RKO (cell line): Measurements from ENCODE around the gene HARS2.
"Not testable (repeated sequence)": the region's sequence is repeated elsewhere in the genome, so short reads cannot be mapped to it uniquely, and the experiment has no call there.

ENCODE experiments used
- DNase-seq: peaks from one replicate; pipeline ENCODE4 v3.0.0-alpha.2; 2016; ENCODE audit warnings: low spot score

The HARS2 gene

DNA sequence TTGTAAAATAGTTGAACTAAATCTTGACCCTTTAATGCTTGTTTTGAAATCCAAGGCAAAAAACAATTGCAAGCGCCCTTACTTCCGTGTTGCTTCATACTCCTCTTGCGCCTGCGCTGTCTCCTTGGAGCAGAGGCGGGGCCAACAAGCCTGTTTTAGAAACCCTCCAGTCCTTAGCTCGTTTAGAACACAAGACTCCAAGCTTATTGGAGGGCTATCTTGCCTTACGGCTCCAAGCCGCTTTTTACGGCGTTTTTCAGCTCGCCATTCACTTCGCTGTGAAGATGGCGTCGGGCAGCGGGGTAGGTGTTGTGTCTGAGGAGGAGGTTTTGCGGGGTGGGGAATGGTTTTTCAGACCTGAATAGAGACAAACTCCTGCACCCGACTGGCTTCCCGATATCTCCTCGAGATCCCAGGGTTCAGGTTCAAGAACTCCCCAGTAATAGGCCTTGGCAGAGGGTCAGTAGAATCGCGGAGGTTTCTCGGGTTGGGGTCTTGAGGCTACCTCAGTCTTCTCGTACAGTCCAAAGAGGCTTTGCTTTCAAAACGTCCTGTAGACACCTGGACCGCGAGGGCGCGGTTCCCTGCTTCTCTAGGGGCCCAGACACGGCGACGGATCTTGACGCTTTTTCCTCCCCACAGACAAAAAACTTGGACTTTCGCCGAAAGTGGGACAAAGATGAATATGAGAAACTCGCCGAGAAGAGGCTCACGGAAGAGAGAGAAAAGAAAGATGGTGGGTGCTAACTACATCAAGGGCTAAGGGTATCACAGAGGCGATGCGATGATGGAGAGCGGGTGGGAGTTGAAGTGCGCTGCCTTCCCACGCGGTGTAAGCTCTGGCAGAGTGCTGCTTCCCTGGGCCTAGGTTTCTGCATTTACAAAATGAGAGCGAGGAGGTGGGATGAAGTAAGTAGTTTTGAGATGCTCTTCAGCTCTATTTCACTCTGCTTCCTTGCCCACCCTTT, 9.2 kb downstream of the HARS2 start, which contains the start of gene ZMAT2:
Gene ZMAT2 (plus strand): TSS at position 271 of the 968 bp plus-strand sequence. CDS start 14 bp downstream, at position 285.
- peak; percentile 99 for DNase-seq

DNA sequence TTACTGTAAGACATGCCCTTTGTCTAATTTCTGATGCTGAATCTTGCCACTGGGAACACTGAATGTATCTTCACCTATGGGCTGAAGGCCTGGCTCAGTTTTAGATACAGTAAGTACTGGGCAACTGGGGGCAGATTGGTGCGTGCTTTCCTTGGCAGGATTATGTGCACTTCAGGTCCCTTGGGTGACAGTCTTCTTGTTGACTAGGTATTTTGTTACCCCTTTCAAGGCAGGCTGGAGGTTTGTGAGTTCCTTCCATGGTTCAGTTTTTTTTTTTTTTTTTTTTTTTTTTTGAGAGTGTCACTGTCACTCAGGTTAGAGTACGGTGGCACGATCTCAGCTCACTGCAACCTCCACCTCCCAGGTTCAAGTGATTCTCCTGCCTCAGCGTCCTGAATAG, 16.6 kb downstream of the HARS2 start:
- DNase-seq: no peak

- not testable (repeated sequence) for DNase-seq
These were observed 17.5 kb downstream of the HARS2 start for GRCh38 chr5:140708787-140709186.

DNA sequence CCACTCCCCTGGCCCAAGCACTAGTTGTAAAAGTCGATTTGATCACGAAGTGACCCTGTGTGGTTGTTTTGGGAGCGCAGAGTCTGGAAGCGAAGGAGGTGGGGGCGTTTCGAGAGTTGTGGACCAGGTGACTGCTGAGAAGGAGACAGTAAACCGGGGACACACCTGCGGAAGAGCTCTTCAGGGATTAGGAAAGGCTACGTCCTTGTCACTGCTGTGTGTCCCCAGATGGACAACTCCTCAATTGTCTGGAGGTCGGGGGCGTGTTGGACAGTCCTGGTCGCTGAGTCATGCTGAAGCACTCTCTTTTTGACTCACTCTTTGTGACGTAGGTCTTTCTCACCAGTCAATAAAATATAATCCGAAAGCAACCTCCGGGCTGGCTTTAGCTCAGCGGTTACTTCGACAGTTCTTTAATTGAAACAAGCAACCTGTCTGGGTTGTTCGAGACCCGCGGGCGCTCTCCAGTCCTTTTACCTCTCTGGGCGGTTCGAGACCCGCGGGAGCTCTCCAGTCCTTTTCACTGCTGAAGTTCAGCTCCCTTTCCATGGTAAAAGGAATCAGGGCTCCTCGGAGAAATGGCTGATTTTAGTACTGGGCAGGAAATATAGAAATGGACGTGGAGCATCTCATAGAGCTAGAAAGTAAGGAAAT, 19.8 kb downstream of the HARS2 start:
- DNase-seq: peak; percentile 99

DNA sequence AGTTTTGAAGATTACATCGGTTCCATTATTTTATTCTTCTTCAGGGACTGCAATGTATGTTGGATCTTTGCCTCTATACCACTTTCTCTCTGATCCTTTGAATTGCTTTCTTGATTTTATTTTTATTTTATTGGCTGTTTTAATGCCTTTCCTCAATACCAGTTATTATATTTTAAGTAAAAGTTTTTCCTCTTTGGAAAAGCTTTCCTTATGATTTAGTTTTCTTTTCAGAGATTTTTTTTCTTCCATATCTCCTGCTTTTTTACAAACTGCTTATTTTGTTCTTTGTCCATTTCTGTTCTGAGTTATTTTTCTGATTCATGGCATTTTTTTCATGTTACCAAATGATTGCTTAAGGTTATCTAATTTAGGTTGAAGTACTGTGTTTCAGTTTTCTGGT, 20.5 kb downstream of the HARS2 start:
- no peak for DNase-seq

GRCh38 chr5:140713562-140714094, 22.4 kb downstream of the HARS2 start:
- DNase-seq: no peak

GRCh38 chr5:140716238-140716637, 25.0 kb downstream of the HARS2 start:
- DNase-seq: not testable (repeated sequence)

DNA sequence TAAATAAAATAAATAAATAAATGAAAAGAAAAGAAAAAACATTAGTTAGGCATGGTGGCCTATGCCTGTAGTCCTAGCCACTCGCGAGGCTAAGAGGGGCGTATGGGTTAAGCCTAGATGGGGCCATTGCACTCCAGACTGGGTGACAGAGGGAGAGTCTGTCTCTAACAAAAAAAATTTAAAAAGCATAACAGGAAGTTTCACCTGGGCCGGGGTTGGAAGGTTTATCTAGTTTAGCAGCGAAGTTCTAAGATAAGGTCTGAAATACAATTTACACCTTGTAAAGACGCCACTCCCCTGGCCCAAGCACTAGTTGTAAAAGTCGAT, 27.0 kb downstream of the HARS2 start:
- DNase-seq: no peak

DNA sequence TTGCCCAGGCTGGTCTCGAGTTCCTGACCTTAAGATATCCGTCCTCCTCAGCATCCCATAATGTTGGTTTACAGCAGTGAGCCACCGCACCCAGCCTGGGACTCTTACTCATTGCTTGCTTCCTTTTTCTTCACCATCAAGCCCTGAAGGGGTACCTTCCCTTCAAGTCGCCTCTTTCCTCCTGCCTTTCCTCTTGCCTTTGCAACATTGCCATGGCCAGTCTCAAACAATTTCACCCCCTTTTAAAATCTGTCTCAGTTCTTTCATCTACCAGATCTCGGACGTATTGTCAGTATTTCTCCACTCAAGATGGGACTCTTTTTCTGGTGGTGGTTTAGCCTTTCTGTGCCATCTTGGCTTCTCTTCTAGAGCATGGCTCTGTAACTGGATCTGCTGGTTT, 29.5 kb downstream of the HARS2 start:
- peak; percentile 73 for DNase-seq

GRCh38 chr5:140721395-140721794, 30.1 kb downstream of the HARS2 start:
- not testable (repeated sequence) for DNase-seq

GRCh38 chr5:140725799-140726471, 34.7 kb downstream of the HARS2 start:
- peak; percentile 98 for DNase-seq

- DNase-seq: no peak
These were observed 41.8 kb downstream of the HARS2 start for GRCh38 chr5:140733098-140733497.

DNA sequence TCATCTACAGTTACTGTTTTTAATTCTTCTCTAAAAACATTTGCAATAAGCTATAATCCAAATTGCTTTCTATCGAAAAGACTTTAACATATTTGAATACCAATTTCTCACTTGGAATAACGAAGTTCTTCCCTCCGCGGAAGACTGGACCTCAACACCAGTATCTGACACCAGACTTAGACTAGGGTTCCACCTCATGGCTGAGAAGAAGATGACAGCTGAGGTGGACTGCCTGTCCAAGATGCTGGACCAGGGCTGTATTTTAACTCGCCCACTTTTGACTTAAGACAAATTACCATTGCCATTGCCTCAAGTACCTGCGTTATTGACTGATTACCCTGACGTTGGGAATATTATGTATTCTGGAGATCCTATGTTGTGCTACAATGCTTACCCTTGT, 43.1 kb downstream of the HARS2 start:
- DNase-seq: peak; percentile 59

DNA sequence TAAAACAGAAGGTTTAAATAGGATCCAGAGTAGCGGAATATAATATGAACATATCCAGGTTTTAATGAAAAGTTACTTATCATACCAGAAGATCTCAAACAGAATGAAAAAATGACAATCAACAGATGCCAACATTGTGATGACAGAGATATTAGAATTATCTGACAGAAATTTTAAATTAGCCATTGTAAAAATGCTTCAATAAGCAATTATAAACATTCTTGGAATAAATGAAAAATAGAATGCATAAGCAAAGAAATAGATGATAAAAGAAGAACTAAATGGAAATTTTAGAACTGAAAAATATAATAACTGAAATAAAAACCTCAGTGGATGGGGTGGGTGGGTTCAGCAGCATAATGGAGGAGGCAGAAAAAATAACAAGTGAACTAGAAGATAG, 46.2 kb downstream of the HARS2 start:
- no peak for DNase-seq

DNA sequence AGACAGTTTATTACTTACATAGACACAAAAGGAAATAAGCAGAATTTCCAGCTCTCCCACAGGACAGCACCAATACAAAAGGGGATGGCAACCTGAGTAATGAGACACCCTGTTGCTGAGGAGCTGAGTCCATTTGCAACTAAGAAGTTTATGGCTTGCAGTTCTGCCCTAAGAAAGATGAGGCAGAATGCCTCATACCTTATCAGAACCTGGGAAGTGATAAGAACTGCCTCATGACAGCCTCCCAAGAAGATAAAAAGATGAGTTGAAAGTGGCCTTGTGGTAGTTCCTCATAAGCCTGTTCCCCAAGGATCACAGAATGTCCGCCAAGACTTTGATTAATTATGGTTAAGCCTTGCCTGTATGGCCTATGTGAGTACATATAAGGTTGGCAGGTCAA, 50.7 kb downstream of the HARS2 start:
- no peak for DNase-seq
